ENCODE results near the gene POLR2E.
"Not testable (repeated sequence)": the region's sequence is repeated elsewhere in the genome, so short reads cannot be mapped to it uniquely, and the experiment has no call there.

Gene POLR2E

DNA sequence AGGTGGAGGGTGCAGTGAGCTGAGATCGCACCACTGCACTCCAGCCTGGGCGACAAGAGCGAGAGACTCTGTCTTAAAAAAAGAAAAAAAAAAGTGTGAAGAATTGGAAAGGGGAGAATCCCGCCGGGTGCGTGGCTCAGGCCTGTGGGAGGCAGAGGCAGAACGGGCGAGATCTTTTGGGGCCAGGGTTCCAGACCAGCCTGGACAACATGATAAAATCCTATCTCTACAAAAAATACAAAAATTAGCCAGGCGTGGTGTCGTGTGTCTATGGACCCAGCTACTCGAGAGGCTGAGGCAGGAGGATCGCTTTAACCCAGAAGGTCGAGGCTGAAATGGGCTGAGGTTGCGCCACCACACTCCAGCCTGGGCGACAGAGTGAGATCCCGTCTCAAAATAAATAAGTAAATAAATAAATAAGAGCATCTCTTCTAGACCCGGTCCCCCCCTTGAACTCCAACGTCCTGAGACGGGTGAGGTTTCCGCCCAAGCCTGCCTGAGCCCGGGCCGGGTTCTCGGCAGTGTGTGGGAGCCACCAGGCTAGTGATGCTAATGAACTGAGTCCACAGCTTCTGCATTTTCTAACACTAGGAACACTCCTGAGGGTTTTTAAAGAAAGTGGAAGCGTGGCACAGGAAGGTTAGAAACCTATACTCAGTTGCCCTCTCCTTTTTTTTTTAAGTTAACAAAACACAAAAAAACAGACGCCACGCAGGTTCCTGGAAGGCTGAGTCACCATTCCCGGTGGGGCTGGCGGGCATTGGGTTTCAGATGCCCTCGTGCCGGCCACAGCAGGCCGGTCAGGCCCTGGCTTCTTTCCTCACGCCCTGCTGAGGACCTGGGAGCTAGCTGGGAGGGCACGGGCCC lies 30.7 kb upstream of the POLR2E start:
- DNase-seq (ENCODE audit: low read depth in 2 of 2): no peak

DNA sequence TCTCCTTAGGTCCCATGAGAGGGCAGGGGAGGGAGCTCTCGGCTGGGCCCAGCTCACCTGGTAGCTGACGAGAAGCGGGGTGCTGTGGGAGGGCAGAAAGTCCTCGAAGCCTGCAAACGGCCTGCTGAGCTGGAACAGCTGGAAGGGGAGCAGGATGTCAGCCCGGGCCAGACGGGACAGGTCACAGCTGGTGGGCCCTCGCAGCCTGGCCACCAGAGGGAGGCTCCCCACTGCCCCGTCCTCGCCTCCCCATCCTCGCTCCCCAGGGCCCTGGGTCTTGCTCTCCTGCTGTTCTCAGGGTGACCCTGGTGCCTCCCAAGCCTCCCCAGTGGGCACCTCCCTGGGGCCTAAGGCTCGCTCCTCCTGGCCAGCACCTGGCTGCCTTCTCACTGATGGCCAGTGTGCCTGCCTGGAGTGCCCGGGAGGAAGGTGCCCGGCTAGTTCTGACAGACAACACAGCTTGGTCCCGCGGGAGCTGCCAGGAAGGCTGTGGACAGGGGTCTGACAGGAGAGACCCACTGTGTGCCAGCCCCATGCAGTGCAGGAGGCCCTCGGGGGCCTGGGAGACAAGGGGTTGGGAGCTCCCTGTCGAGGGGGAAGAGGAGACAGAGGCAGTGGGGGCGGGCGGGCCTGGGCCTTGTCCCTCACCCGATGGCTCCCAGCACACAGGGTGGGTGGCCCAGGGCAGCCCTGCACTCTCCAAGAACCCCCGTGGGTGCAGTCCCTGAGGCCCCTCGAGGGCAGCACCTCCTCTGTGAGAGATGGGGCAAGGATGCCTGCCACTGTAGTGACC lies 28.9 kb upstream of the POLR2E start:
- no peak for DNase-seq (ENCODE audit: low read depth in 2 of 2)

DNA sequence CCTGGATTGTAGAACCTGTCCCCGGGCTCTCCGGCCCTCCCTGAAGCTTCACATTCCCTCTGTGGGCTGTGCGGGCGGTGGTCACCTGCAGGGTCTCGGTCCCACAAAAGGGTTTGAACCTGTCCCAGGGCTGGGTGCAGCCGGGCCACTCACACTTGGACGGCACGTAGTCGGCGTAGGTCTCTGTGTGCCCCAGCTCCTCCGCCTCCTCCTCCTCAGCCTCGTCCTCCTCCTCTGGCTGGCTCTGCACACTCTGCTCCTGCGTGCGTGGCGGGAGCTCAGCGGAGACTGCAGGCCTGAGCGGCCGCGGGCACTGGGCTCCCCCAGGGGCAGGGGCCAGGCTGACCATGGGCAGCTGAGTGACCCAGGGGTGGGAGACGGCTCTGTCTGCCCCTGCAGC lies 28.2 kb upstream of the POLR2E start:
- no peak for DNase-seq (ENCODE audit: low read depth in 2 of 2)

DNA sequence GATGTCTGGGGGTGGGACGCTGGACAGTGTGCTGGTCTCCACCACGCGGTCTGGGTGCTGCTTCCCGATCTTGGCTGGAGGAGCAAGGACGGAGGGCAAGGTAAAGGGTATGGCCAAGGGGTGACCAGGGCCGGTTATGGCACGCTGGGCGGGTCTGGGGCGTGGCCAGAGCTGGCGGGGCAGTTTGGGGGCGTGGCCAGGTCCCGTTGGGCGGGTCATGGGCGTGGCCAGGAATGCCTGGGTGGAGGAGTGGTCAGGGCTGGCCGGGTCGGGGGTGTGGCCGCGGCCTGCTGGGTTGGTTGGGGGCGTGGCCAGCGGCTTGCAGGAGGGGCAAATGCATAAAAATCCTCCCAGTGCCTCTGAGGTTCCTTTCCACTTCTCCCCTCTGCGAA lies 27.8 kb upstream of the POLR2E start:
- no peak for DNase-seq (ENCODE audit: low read depth in 2 of 2)

DNA sequence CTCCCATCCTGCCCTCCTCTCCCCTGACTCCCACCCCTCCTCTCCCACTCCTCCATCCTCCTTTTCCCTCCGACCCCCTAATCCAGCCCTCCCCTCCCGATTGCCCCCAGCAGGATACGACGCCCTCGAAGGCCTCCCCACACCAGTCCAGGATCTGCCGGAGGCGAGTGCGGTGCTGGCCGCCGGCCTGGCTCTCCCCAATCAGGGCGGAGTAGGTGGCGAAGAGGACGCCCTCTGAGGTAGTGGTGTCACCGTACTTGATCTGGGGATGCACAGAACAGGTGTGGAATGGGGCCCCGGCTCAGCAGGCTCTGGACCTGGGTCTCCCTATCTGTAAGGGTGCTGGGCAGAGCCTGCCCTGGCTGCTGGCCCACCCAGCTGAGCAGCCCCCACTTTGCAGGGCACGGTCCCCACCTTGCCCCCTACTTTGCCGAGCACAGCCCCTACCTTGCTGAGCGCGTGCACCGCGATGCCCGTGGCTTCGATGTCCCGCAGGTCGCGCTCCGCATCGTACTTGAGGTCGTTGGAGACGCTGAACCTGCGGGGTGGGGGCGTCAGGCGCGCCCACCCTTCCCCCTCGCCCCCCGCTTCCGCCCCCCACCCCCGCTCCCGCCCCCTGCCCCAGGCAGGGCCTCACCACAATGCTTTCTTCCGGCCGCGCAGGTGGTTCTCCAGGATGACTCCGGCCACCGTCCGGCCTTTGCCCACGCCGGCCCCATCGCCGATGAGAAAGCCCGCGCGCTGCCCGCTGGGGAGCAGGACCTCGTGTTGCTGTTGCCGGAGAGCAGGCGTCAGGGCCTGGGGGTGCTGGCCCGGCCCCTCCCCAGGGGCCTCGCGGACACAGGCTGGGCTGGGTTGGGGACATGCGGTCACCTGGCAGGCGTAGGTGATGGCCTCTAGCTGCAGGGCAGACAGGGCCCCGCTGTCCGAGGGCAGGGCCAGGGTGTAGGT lies 27.1 kb upstream of the POLR2E start:
- no peak for DNase-seq (ENCODE audit: low read depth in 2 of 2)

DNA sequence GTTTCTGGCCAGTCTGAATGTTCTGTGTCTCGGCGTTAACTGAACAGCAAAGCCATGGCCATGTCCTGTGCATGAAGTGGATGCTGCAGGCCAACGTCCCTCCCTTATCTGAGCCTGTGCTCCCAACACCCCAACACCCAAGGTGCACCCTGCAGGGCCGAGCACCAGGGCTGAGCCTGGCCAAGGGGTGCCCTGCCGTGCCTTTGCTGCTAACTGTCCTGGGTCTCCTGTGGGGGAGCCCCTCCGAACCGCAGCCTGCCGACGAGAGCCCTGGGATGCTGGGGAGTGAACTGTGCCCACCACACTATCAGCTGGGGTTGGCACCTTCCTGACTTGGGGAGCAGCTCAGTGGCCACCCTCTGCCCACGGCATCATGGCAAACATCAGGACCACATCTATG lies 26.2 kb upstream of the POLR2E start:
- no peak for DNase-seq (ENCODE audit: low read depth in 2 of 2)

DNA sequence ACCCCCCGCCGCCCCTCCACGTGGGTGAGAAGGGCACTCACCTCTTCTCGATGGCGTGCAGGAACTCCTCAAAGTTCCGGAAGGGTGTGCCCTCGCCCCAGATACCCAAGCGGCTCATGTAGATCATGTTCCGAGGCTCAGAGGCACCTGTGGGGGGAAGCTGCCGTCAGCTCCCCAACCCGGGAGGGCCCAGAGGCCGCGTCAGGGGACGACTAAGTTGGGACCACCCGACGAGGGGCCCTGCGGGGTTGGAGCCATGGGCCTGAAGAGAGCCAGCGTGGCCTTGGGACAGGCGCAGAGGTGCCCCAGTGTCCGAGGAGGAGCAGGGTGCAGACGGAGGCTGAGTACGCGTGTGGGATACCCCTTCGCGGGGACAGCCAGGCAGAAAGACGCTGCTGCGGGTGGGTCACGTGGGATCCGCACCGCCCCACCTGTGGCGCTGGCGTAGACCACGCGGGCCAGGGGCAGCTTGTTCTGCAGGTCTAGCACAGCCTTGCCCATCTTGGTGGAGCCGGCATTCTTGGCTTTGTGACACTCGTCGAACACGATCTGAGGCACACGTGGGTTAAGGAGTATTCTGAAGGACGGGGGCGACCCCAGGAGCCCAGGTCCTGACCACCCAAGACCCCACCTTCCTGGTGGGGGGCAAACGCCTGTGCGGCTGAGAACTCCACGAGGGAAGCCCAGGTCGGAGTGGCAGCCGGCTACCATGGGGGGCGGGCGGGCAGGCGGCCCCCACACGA lies 24.5 kb upstream of the POLR2E start:
- DNase-seq (ENCODE audit: low read depth in 2 of 2): no peak

DNA sequence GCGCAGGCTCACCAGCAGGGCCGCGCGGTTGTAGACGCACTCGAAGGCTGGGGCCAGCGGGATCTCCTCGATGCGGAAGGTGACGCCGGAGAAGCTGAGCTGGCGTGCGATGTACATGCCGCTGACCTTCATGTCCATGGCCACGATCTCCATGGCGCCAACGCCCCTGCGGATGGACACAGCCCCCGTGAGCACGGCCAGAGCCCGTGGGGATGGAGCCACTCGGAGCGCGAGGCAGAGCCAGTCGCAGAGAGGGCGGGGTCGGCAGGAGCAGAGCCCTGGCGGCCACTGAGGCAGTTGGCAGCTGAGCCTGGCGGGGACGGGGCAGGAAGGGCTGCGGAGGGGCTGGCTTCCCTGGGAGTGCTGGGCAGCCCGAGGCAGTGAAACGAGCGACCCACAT lies 23.8 kb upstream of the POLR2E start:
- DNase-seq (ENCODE audit: low read depth in 2 of 2): no peak

DNA sequence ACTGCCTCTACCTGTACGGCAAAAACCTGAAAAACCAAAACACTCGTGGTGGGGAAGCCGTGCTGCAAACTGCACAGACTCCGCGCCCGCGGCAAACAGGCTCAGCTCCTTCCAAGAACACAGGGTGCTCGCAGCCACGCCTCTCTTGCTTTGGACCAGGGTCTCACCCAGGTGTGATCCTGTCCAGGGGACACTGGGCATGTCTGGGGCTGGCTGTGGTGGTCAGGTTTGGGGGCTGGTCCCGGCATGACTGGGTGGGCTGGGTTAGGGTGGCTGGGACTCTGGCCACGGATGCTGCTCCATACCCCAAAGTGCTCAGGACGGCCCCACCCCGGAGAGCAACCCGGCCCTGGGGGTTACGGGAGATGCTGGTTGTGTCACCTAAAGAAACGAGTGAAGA lies 22.5 kb upstream of the POLR2E start:
- DNase-seq (ENCODE audit: low read depth in 2 of 2): no peak

DNA sequence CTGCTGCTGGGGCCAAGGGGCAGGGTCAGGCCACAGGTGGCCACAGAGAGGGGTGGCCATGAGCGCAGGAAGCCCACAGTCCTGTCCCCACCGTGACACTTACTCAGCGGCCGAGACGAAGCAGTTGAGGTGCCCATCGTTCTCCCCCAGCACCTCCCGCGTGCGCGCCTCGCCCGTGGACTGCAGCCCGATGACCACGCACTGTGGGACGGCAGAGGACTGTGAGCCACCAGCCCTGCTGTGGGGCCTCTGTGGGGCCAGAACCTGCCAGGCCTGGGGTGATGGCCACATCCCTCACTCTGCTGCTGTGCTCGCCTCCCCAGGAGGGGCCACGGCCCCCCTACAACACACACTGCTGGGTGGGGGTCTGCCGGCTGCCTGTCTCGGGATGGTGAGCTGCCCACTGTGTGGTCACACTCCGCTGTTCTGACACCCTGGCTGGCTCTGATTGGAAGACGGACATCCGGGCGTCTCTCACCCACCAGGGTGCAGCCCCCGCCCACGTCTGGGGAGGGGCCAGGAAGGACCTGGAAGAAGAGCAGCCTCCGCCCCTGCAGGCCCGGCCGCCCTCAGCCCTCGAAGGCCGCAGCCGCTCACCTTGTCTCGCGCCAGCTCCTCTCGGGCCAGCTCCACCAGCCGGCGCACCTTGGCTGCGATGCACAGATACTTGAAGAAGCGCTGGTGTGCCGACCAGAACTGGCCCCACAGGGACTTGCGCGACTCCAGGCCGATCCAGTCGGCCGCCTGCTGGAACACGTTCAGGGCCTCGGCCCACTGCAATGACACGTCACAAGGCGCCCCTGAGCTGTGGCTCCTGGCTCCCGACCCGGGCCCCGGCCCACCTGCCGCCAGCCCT lies 21.8 kb upstream of the POLR2E start:
- DNase-seq (ENCODE audit: low read depth in 2 of 2): no peak

DNA sequence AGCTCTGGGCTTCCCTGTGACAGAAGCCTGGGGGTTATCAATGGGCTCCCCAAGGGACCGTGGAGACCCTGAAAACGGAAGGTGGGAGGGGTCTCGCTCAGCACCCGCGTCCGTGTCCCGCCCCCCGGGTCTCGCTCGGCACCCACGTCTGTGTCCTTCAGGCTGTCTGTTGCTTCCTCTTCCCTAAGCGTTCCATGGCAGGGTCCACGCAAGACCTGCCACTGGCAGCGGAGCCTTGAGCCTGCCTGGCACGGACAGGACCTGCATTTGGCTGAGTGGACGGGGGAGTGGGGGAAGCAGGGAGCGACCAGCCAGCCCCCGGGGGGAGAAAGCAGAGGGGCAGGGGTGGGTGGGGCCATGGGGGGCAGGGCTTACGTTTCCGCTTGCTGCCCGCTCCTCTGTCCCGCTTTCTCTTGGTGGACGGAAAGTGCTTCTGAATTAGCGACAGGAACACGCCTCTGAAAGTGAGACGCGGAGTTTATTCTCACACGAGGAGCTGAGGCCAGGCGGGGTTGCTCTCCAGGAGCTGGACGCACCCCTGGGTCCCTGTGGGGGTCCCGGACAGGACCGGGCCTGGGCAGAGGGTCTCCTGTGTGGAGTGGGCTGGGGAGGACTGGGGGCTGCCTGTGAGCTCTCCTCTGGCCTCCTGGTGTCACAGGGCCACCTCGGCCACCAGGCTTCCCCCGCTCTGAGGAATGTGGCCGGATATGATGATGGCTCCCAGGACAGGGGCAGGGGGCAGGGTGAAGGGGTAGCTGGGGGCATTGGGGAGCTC lies 20.7 kb upstream of the POLR2E start:
- DNase-seq (ENCODE audit: low read depth in 2 of 2): no peak

DNA sequence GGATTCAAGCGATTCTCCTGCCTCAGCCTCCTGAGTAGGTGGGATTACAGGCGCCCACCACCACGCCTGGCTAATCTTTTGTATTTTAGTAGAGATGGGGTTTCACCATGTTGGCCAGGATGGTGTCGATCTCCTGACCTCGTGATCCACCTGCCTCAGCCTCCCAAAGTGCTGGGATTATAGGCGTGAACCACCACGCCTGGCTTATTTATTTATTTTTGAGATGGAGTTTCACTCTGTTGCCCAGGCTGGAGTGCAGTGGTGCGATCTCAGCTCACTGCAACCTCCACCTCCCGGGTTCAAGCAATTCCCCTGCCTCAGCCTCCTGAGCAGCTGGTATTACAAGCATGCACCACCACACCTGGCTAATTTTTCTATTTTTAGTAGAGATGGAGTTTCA lies 19.6 kb upstream of the POLR2E start:
- not testable (repeated sequence) for DNase-seq (ENCODE audit: low read depth in 2 of 2)

DNA sequence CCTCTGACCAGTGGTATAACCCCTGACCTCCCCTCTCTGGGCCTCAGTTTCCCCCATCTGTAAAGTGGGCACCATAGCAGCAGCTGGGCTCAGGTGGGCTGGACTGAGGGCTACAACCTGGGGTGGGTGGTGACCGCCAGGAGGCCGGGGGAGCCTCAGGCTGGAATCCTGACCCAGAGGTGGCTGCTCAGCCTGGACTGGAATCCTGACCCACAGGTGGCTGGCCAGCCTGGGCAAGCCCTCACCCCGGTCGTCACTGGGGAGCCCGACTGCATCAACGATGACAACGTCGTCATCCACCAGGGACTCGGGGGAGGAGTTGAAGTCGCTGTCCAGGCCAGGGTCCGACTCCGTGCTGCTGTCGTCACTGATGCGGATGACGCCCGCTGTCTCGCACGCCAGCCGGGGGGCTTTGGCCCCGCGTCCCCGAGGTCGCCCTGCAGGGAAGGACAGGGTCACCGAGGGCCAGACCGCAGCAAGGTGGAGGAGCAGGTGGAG lies 18.9 kb upstream of the POLR2E start:
- no peak for DNase-seq (ENCODE audit: low read depth in 2 of 2)

DNA sequence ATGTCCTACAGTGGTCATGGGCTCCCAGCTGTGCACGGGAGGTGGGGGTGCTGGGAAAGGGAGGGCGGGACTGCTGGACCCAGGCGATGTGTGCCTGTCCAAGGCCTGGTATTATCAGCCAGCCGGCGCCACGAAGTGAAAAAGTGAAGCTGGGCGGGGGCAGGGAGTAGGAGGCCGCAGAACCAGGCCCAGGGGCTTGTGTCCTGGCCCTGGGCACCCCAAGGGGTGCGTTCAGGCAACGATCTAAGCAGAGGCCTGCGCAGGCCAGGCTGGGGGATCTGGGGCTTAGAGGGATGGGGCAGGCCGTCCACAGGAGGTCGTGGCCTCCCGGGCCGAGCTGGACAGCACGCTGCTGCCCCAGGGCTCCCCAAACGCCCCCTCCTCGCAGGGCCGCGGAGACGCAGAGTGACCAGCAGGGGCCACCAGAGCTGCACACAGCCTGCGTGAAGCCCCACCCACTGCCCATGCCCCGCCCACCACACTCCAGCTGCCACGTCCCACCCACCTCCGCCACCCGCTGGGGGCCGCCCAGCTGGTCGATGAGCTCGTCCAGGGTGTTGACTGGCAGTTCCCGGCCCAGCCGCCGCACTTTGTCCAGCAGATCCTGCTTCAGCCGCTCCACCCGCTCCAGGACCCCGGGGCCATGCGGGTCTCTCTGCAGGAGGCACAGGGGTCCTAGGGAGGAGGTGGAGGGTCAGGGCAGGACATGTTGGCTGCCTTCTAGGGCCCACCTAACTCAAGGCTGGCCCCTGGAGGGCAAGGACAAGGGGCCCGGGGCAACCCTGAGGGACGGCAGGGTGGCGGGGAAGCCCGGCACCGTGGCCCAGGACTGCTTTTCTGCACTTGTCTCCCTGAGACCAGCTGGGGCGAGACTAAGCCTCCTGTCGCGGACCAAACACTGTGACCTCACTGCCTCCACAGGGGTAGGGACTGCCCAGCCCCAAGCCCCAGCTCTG lies 18.1 kb upstream of the POLR2E start:
- peak; percentile 77 to 78 for DNase-seq (ENCODE audit: low read depth in 2 of 2)

DNA sequence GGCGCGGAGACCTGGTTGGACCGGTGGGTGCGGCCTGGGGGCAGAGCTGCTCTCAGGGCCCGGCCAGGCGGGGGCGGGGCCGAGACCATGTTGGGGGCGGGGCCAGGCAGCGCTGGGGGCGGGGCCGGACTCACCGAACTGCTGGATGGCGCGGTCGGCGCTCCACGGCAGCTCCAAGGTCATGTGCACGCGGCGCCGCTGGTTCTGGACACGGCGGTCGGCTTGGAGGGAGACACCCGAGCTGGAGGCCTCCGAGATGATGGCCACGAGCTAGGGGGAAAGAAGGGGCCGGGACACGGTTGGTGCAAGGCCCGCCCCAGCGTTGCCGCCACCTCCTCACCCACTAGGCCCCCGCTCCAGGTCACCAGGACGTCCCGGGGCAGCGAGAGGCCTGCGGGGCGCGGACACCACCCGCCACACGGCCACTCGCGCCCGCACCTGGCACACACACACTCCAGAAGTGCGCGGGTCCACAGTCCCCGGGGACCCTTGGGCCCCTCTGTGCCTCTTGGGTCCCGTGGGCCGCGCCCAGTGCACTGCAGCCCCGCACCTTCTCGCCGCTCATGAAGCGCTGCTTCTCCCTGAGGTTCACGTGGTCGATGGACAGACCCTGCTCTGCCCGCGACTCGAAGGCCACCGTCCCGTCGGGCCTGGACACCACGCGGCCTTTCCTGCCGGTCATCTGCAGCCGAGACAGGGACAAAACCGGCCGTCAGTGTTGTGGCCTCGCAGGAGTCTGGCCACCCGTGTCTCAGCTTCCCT lies 17.3 kb upstream of the POLR2E start:
- DNase-seq (ENCODE audit: low read depth in 2 of 2): no peak

DNA sequence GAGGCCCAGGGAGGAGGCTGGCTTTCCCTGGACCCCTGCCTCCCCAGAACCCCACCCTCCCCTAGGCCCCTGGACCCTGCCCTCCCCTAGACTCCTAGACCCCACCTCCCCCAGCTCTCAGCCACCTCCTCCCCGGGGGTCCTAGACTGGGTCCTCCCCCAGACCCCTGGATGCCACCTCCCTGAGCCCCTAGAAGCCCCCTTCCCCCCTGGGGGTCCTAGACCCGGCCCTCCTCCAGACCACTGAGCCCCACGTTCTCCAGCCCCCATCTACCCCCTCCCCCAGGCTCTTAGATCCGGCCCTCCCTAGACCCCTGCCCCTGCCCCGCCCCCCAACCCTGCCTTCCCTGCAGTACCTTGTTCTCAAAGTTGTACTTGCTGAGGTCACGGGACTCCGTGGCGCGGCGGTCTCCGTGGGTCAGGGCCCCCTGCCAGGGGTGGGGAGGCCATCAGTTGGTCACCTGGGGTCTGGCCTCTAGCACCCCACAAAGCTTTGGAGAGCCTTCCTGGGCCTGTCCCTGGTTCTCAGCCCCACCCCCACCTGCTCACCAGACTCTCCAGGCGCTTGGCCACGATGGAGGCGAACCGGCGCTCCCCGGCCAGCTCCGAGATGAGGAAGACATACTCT lies 16.6 kb upstream of the POLR2E start:
- no peak for DNase-seq (ENCODE audit: low read depth in 2 of 2)

All from fibroblast of skin of left quadriceps (primary cell).